Measurements from ENCODE around the gene TMEM50B. TPM values are rescaled to one million over a fixed set of nuclear protein-coding genes. Genes with fewer than 3 reads are reported as not detected.

Gene TMEM50B
- total RNA-seq, 1 experiment from 2014 or later = 21.5 TPM

DNA sequence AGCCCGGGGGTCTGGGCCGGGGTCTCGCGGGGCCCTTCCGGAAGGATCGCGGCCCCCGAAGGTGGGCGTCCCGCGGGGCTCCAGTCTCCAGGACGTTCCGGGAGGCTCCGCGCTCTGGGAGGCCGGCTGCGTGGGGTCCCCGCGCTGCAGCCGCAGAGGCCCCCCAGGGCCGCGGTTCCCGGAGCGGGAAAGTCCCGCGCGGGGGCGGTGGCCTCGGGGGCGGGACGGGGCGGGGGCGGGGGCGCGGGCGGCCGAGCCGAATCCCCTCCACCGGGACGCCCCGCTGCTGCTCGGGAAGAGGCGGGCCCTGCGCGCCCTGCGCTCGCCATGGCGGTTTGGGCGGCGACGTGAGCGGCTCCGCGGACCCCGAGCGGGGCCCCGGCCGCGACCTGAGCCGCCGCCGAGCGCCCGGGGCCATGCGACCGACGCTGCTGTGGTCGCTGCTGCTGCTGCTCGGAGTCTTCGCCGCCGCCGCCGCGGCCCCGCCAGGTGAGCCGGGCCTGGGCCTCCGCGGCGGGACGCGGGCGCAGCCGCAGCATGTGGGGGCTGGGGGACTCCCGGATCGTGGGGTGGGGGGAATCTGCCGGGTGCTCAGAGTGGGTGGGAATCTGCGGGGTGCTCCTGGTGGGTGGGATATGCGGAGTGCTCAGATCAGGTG is 76.5 kb downstream of the TMEM50B start, which contains the start of gene IFNGR2:
IFNGR2 (plus strand) TSS at position 286 of the 658 bp plus-strand sequence; CDS start at position 417, 131 bp downstream.
- DNase-seq = peak; percentile 27

GRCh38 chr21:33402001-33402979 is 77.5 kb downstream of the TMEM50B start:
- peak overlapping the region; percentile 73 for H3K4me2 ChIP-seq (ENCODE audit: low read length)
- no peaks in the 10 kb centered on the region for H3K9me2 ChIP-seq (replicated peaks; ENCODE audit: low read length)
- no peaks in the 10 kb centered on the region for H3F3A ChIP-seq (ENCODE audit: low read length, unreplicated experiment)
- 0 out of 2 replicates have a peak overlapping the region, but pooled peaks have one; percentile 24 for H2AFZ ChIP-seq (ENCODE audit: low read length)
- CTCF ChIA-PET = no interaction called here
- 0 out of 2 replicates have a peak, but pooled peaks cover 9% of the 10 kb centered on the region for H4K20me1 ChIP-seq (ENCODE audit: low read length)
- BruUV-seq (replicated peaks) = no TSS peak
- peak overlapping the region; percentile 55 for H3K4me3 ChIP-seq (ENCODE audit: low read length)
- POLR2A ChIA-PET (ENCODE audit: unreplicated experiment) = interaction anchor here (0.7 kb wide), 1 partner anchor 40 kb away, joined by 3 read pairs; no protein-coding TSS in a partner anchor
- intact Hi-C loops (cut with micrococcal nuclease) = no loop called here
- H3K79me2 ChIP-seq (ENCODE audit: low read length) = peaks cover 38% of the 10 kb centered on the region
- peaks cover 5% of the 10 kb centered on the region for H3K36me3 ChIP-seq (ENCODE audit: low read depth, low read length)
- TF ChIP-seq EZH2 (IDR thresholded peaks at IDR 0.05; ENCODE audit: low read length, unreplicated experiment) = no peak
- TF ChIP-seq EZH2phosphoT487 (IDR thresholded peaks at IDR 0.05; ENCODE audit: borderline replicate concordance, low read length) = no peak
- TF ChIP-seq CTCF (conservative IDR thresholded peaks at IDR 0.05; ENCODE audit: low read depth, low read length) = no peak
- H3K27ac ChIP-seq (ENCODE audit: low read length) = no peak overlapping the region
- no peaks in the 10 kb centered on the region for H3K27me3 ChIP-seq (ENCODE audit: low read length)
- no peaks in the 10 kb centered on the region for H3K9me3 ChIP-seq (ENCODE audit: low read length)
- peaks cover 20% of the 10 kb centered on the region for H3K4me1 ChIP-seq (ENCODE audit: insufficient read depth, low read length)
- no peak for ATAC-seq
- peak overlapping the region; percentile 98 for H3K9ac ChIP-seq (ENCODE audit: low read length)
- DNase-seq = no peak

More for the DNA sequence above, 76.5 kb downstream of the TMEM50B start, which contains the start of gene IFNGR2:
- ChIA-PET POLR2A (ENCODE audit: unreplicated experiment) (interaction anchor here (0.6 kb wide), 1 partner anchor 41 kb away, joined by 3 read pairs; no protein-coding TSS in a partner anchor), CTCF (no interaction called here)
- Histone ChIP-seq H3K9me2 (replicated peaks; ENCODE audit: low read length) (no peaks in the 10 kb centered on the region), H3K9ac (ENCODE audit: low read length) (peak within 1 kb of the TSS; percentile 98), H3K27me3 (ENCODE audit: low read length) (no peaks in the 10 kb centered on the region), H3F3A (ENCODE audit: low read length, unreplicated experiment) (no peaks in the 10 kb centered on the region), H3K4me1 (ENCODE audit: insufficient read depth, low read length) (peaks cover 20% of the 10 kb centered on the region), H3K4me2 (ENCODE audit: low read length) (peak within 1 kb of the TSS; percentile 94), H3K9me3 (ENCODE audit: low read length) (no peaks in the 10 kb centered on the region), H3K27ac (ENCODE audit: low read length) (peak within 1 kb of the TSS; percentile 84), H3K36me3 (ENCODE audit: low read depth, low read length) (peaks cover 7% of the 10 kb centered on the region), H3K4me3 (ENCODE audit: low read length) (peak within 1 kb of the TSS; percentile 85), H2AFZ (ENCODE audit: low read length) (peak within 1 kb of the TSS; percentile 24; the same call in 1 of the 2 replicates), H4K20me1 (ENCODE audit: low read length) (0 out of 2 replicates have a peak, but pooled peaks cover 10% of the 10 kb centered on the region), H3K79me2 (ENCODE audit: low read length) (peaks cover 47% of the 10 kb centered on the region)
- intact Hi-C loops (cut with micrococcal nuclease) = no loop called here
- peak; percentile 36 for ATAC-seq
- TF ChIP-seq CTCF (conservative IDR thresholded peaks at IDR 0.05; ENCODE audit: low read depth, low read length) (no peak), EZH2 (IDR thresholded peaks at IDR 0.05; ENCODE audit: low read length, unreplicated experiment) (no peak), EZH2phosphoT487 (IDR thresholded peaks at IDR 0.05; ENCODE audit: borderline replicate concordance, low read length) (no peak)
- no TSS peak for BruUV-seq (replicated peaks)

Data from PC-3 (cell line).